Stimulated activated CD4-positive, alpha-beta T cell treated with anti-CD3 and anti-CD28 coated beads, TNF-alpha, amount 100 ng/mL, for 1 hour (primary cell): ENCODE measurements around the gene PTPRM.

Experiments
- DNase-seq, 3 donors: peaks; one replicate each; pipeline ENCODE4 v3.0.0-alpha.2; 2020; ENCODE audit warnings: low read depth in 3 of 3, low spot score in 1 of 3

Gene PTPRM

GRCh38 chr18:7749510-7749981 lies 182.4 kb downstream of the PTPRM start:
- DNase-seq, result no peak

- DNase-seq, result no peak
These were observed 183.1 kb downstream of the PTPRM start for GRCh38 chr18:7750095-7750663.

GRCh38 chr18:7750966-7751365 lies 183.8 kb downstream of the PTPRM start:
- DNase-seq, result no peak

GRCh38 chr18:7754258-7754657 lies 187.1 kb downstream of the PTPRM start:
- DNase-seq, result no peak

GRCh38 chr18:7754725-7755181 lies 187.6 kb downstream of the PTPRM start:
- DNase-seq, result no peak

GRCh38 chr18:7755753-7756475 lies 188.8 kb downstream of the PTPRM start:
- no peak for DNase-seq

GRCh38 chr18:7757175-7757574 lies 190.1 kb downstream of the PTPRM start:
- DNase-seq, result no peak

- DNase-seq, result no peak
These were observed 191.6 kb downstream of the PTPRM start for GRCh38 chr18:7758764-7759163.

GRCh38 chr18:7760967-7761948 lies 194.1 kb downstream of the PTPRM start:
- DNase-seq, result no peak

- no peak for DNase-seq
These were observed 197.3 kb downstream of the PTPRM start for GRCh38 chr18:7764405-7764804.

GRCh38 chr18:7766346-7766745 lies 199.2 kb downstream of the PTPRM start:
- no peak for DNase-seq

GRCh38 chr18:7766817-7767216 lies 199.7 kb downstream of the PTPRM start:
- no peak for DNase-seq

GRCh38 chr18:7770908-7771307 lies 203.8 kb downstream of the PTPRM start:
- DNase-seq, result no peak

- DNase-seq, result no peak
These were observed 205.4 kb downstream of the PTPRM start for GRCh38 chr18:7772510-7772888.

- DNase-seq, result no peak
These were observed 205.8 kb downstream of the PTPRM start for GRCh38 chr18:7772951-7773350.

GRCh38 chr18:7775128-7775527 lies 208.0 kb downstream of the PTPRM start:
- DNase-seq, result no peak

GRCh38 chr18:7775843-7776242 lies 208.7 kb downstream of the PTPRM start:
- DNase-seq, result no peak

- DNase-seq, result no peak
These were observed 211.1 kb downstream of the PTPRM start for GRCh38 chr18:7778181-7778580.

GRCh38 chr18:7779211-7779610 lies 212.1 kb downstream of the PTPRM start:
- DNase-seq, result no peak

GRCh38 chr18:7784171-7784570 lies 217.1 kb downstream of the PTPRM start:
- DNase-seq, result no peak

- DNase-seq, result no peak
These were observed 219.5 kb downstream of the PTPRM start for GRCh38 chr18:7786569-7786968.

GRCh38 chr18:7787339-7787738 lies 220.2 kb downstream of the PTPRM start:
- DNase-seq, result no peak
